ENCODE data around the gene IL27RA. TPM values are rescaled to one million over a fixed set of nuclear protein-coding genes. Genes with fewer than 3 reads are reported as not detected.

IL27RA gene
- total RNA-seq, 1 experiment from 2014 or later = 13.6 TPM

DNA sequence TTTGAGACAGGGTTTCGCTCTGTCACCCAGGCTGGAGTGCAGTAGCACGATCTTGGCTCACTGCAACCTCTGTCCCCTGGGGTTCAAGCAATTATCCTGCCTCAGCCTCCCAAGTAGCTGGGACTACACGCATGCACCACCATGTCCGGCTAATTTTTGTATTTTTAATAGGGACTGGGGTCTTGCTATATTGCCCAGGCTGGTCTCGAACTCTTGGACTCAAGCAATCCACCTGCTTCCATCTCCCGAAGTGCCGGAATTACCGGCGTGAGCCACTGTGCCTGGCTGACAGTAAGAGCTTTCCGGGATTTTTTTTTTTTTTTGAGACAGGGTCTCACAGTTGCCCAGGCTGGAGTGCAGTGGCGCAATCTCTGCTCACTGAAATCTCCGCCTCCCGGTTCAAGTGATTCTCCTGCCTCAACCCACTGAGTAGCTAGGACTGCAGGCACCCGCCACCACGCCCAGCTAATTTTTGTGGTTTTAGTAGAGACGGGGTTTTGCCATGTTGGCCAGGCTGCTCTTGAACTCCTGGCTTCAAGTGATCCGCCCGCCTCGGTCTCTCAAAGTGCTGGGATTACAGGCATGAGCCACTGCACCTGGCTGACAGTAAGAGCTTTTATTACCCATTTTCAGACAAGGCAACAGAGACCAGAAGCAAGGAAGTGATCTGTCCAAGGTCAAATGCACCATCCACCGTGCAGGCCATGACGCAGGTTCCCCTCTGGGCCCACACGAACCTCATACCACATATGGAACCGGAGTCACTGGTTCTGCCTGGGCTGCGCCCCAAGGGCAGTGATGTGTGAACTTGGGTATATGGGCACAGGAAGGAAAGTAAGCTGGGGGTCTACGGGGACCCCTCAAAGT, 46.5 kb upstream of the IL27RA start:
- TF ChIP-seq, protein P1, sequence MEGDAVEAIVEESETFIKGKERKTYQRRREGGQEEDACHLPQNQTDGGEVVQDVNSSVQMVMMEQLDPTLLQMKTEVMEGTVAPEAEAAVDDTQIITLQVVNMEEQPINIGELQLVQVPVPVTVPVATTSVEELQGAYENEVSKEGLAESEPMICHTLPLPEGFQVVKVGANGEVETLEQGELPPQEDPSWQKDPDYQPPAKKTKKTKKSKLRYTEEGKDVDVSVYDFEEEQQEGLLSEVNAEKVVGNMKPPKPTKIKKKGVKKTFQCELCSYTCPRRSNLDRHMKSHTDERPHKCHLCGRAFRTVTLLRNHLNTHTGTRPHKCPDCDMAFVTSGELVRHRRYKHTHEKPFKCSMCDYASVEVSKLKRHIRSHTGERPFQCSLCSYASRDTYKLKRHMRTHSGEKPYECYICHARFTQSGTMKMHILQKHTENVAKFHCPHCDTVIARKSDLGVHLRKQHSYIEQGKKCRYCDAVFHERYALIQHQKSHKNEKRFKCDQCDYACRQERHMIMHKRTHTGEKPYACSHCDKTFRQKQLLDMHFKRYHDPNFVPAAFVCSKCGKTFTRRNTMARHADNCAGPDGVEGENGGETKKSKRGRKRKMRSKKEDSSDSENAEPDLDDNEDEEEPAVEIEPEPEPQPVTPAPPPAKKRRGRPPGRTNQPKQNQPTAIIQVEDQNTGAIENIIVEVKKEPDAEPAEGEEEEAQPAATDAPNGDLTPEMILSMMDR (conservative IDR thresholded peaks at IDR 0.05) = no peak
- H3K4me1 Mint-ChIP-seq = peaks cover 45 to 56% of the 10 kb centered on the region in 2 experiments
- DNase-seq = no peak
- H3K9ac ChIP-seq (ENCODE audit: extremely low read depth, insufficient read length, low read length) = no peak overlapping the region
- peaks cover 0 to 15% (median 7%) of the 10 kb centered on the region in 3 experiments; a peak in 6 of 7 replicates for H3K36me3 Mint-ChIP-seq (ENCODE audit: insufficient read depth in 1 of 3, low read depth in 3 of 3)
- H3K14ac ChIP-seq (ENCODE audit: insufficient read depth, low read length) = no peak overlapping the region
- peak overlapping the region; percentile 36 for H3K18ac ChIP-seq (ENCODE audit: insufficient read length, low read depth, low read length)
- no peak overlapping the region for H3K23ac ChIP-seq (ENCODE audit: insufficient read length, low read depth, low read length)
- H3K79me1 ChIP-seq (ENCODE audit: insufficient read depth, low read depth, low read length, poor library complexity, severe bottlenecking) = no peaks in the 10 kb centered on the region
- peak overlapping the region in 1 of 2 experiments; percentile 61; a peak in 3 of 5 replicates for H3K4me3 Mint-ChIP-seq
- H3K27ac ChIP-seq (ENCODE audit: insufficient read length, low read depth, low read length) = no peak overlapping the region
- no peaks in the 10 kb centered on the region for H3K23me2 ChIP-seq (ENCODE audit: insufficient read length, low read depth, low read length, poor library complexity, severe bottlenecking)
- no peaks in the 10 kb centered on the region for H3K27me3 Mint-ChIP-seq (ENCODE audit: low read depth)
- H2AK5ac ChIP-seq (ENCODE audit: insufficient read length, low read length) = no peak overlapping the region
- H2BK120ac ChIP-seq (ENCODE audit: low read depth, low read length, poor library complexity, severe bottlenecking) = no peak overlapping the region
- H3K4ac ChIP-seq (ENCODE audit: low read depth, low read length) = no peak overlapping the region
- no CpG with 5 or more reads among the region's 25 CpGs for WGBS (ENCODE audit: extremely low coverage, insufficient read length, low lambda C conversion rate)
- no peaks in the 10 kb centered on the region for H3K27me3 ChIP-seq (ENCODE audit: insufficient read depth, low read length)
- no peak overlapping the region for H3K56ac ChIP-seq (ENCODE audit: insufficient read length, low read depth, low read length)
- H2BK20ac ChIP-seq (ENCODE audit: low read depth, low read length, poor library complexity, severe bottlenecking) = no peak overlapping the region
- H3K4me2 ChIP-seq (ENCODE audit: insufficient read depth, insufficient read length, low read length) = no peak overlapping the region
- H3T11ph ChIP-seq (ENCODE audit: low read length) = no peak overlapping the region
- H3K27ac Mint-ChIP-seq = peak overlapping the region; percentile 87 to 95 (median 95)
- no peaks in the 10 kb centered on the region for H4K20me1 ChIP-seq (ENCODE audit: control insufficient read depth, insufficient read depth, insufficient read length)
- H2BK5ac ChIP-seq (ENCODE audit: insufficient read length, low read length) = no peak overlapping the region
- H2AFZ ChIP-seq (ENCODE audit: low read length) = no peak overlapping the region
- H2BK15ac ChIP-seq (ENCODE audit: low read depth, low read length) = no peak overlapping the region
- no peaks in the 10 kb centered on the region; a peak in 1 of 5 replicates for H3K9me3 Mint-ChIP-seq
- no peaks in the 10 kb centered on the region for H3K79me2 ChIP-seq (ENCODE audit: insufficient read depth, low read length)
- no peak overlapping the region for H4K8ac ChIP-seq (replicated peaks; ENCODE audit: insufficient read length, low read depth, low read length)
- H2BK12ac ChIP-seq (ENCODE audit: insufficient read length, low read depth, low read length) = no peak overlapping the region
- no peak overlapping the region for H4K91ac ChIP-seq (ENCODE audit: insufficient read length, low read depth, low read length)
- no peak overlapping the region for H4K5ac ChIP-seq (ENCODE audit: insufficient read length, low read depth, low read length)
- H3K4me1 ChIP-seq (ENCODE audit: insufficient read depth, low read length) = peaks cover 3% of the 10 kb centered on the region; the same call in 1 of the 2 replicates
- no peaks in the 10 kb centered on the region for H3K9me3 ChIP-seq (ENCODE audit: control insufficient read depth, low read depth, low read length)
